K562 (cell line): ENCODE results near the gene POLRMT. TPM values are rescaled to one million over a fixed set of nuclear protein-coding genes. Genes with fewer than 3 reads are reported as not detected.

Experiments
- CREB5 ChIP-seq: fragments of 250-450 bp; sonication (Bioruptor Pico); IDR thresholded peaks from 2 replicates; pipeline ENCODE4 v1.5.0; 2020; ENCODE audit warnings: mild to moderate bottlenecking
- FOXJ2 ChIP-seq: fragments of 200-800 bp; sonication (Bioruptor generic); IDR thresholded peaks from 2 replicates; pipeline ENCODE4 v1.6.1; 2016; ENCODE audit warnings: missing genetic modification characterization, missing compliant biosample characterization
- GTF2A2 ChIP-seq: IDR thresholded peaks from 2 replicates; pipeline ENCODE4 v1.6.1; 2016; ENCODE audit warnings: mild to moderate bottlenecking, missing genetic modification characterization, missing compliant biosample characterization
- HDAC8 ChIP-seq: fragments of 450-650 bp; IDR thresholded peaks from 2 replicates; pipeline ENCODE4 v1.6.1; 2016; ENCODE audit warnings: mild to moderate bottlenecking, missing genetic modification characterization, moderate library complexity, missing compliant biosample characterization
- HNRNPK ChIP-seq: fragments of 200-400 bp; formaldehyde crosslinking; IDR thresholded peaks from one replicate; pipeline ENCODE4 v1.6.1; 2018; ENCODE audit warnings: mild to moderate bottlenecking, low read depth, low read length; ENCODE audit not compliant: poor library complexity, severe bottlenecking
- PHF20 ChIP-seq: fragments of 450-650 bp; IDR thresholded peaks from 2 replicates; pipeline ENCODE4 v1.6.1; 2018; ENCODE audit not compliant: partially characterized antibody
- PHF8 ChIP-seq: fragments of 200-600 bp; sonication (generic); IDR thresholded peaks from 2 replicates; pipeline ENCODE4 v1.6.1; 2012; ENCODE audit warnings: mixed run types, mild to moderate bottlenecking, inconsistent platforms, low read length, moderate library complexity, borderline replicate concordance
- PML ChIP-seq: IDR thresholded peaks from 2 replicates; pipeline ENCODE4 v1.6.1; 2012; ENCODE audit warnings: low read length, inconsistent platforms
- PURB ChIP-seq: sonication (generic); formaldehyde crosslinking; IDR thresholded peaks from 2 replicates; pipeline ENCODE4 v1.9.0; 2021; ENCODE audit warnings: low read depth, mild to moderate bottlenecking, missing genetic modification reagents
- RBFOX2 ChIP-seq: fragments of 200-400 bp; formaldehyde crosslinking; IDR thresholded peaks from 2 replicates; pipeline ENCODE4 v1.6.1; 2017; ENCODE audit warnings: low read depth, mild to moderate bottlenecking, low read length, moderate library complexity
- RBM39 ChIP-seq: fragments of 200-400 bp; formaldehyde crosslinking; optimal IDR thresholded peaks from 2 replicates; pipeline ENCODE3; 2018; ENCODE audit warnings: low read depth, low read length
- U2AF2 ChIP-seq: fragments of 200-400 bp; formaldehyde crosslinking; optimal IDR thresholded peaks from 2 replicates; pipeline ENCODE3; 2017; ENCODE audit warnings: low read depth, mild to moderate bottlenecking, low read length
- ZBTB11 ChIP-seq, 3 experiments: fragments of 200-800 bp in 1 of 3; fragments of 250-450 bp in 1 of 3; fragments of 450-650 bp in 1 of 3; sonication (Bioruptor Pico) in 1 of 3; sonication (Bioruptor generic) in 1 of 3; formaldehyde crosslinking in 1 of 3; IDR thresholded peaks; 2 replicates each; pipeline versions ENCODE4 v1.6.1 to v1.8.0; 2016 to 2022; ENCODE audit warnings: mild to moderate bottlenecking in 2 of 3, missing genetic modification characterization in 2 of 3, missing compliant biosample characterization in 1 of 3, moderate library complexity in 1 of 3
- ZKSCAN3 ChIP-seq: fragments of 250-450 bp; sonication (Bioruptor Pico); IDR thresholded peaks from 2 replicates; pipeline ENCODE4 v1.4.0; 2020
- ZNF354B ChIP-seq: fragments of 250-450 bp; sonication (Bioruptor Pico); IDR thresholded peaks from 2 replicates; pipeline ENCODE4 v1.4.0; 2020
- ZNF395 ChIP-seq: fragments of 200-800 bp; sonication (Bioruptor generic); IDR thresholded peaks from 2 replicates; pipeline ENCODE4 v1.6.1; 2017; ENCODE audit warnings: missing genetic modification characterization, missing compliant biosample characterization
- ZNF507 ChIP-seq: conservative IDR thresholded peaks from 2 replicates; pipeline ENCODE4 v1.6.1; 2017; ENCODE audit warnings: missing genetic modification characterization, missing compliant biosample characterization
- ZNF583 ChIP-seq: fragments of 250-450 bp; sonication (Bioruptor Pico); IDR thresholded peaks from 2 replicates; pipeline ENCODE4 v1.4.0; 2020
- ZNF740 ChIP-seq, 3 experiments: fragments of 200-800 bp in 1 of 3; sonication (Bioruptor generic) in 1 of 3; sonication (generic) in 1 of 3; formaldehyde crosslinking in 1 of 3; IDR thresholded peaks; 2 replicates each; pipeline versions ENCODE4 v1.6.1 to v1.8.0; 2016 to 2022; ENCODE audit warnings: mild to moderate bottlenecking in 2 of 3, missing compliant biosample characterization in 2 of 3, missing genetic modification characterization in 2 of 3, missing genetic modification reagents in 1 of 3
- ZZZ3 ChIP-seq: fragments of 450-650 bp; IDR thresholded peaks from 2 replicates; pipeline ENCODE4 v1.6.1; 2016; ENCODE audit warnings: antibody characterized with exemption, mild to moderate bottlenecking, moderate library complexity
- polyA plus RNA-seq, 8 experiments: library from polyadenylated mRNA; depleted of rRNA in 4 of 8; stranded (reverse) in 5 of 8; unstranded in 3 of 8; fragments of >200 nt; fragmentation: Nextera tagmentation in 2 of 8; fragmentation: Illumina TruSeq in 1 of 8; extraction: Ambion mirVana in 2 of 8; extraction: Trizol in 1 of 8; gene quantifications; 2 replicates each; pipeline versions ENCODE4 v1.2.1 to v1.2.3, GENCODE V29; 2011 to 2014; ENCODE audit warnings: inconsistent platforms in 1 of 8, missing spikeins in 1 of 8
- total RNA-seq, 7 experiments: library from RNA; depleted of rRNA in 6 of 7; stranded (reverse); fragments of >200 nt in 6 of 7; fragmentation: Illumina TruSeq in 2 of 7; extraction: Trizol in 2 of 7; gene quantifications; 2 replicates each; pipeline versions ENCODE4 v1.2.1 to v1.2.3, GENCODE V29; 2011 to 2021; ENCODE audit warnings: low replicate concordance in 1 of 7

The POLRMT gene
- total and polyA plus RNA-seq, 9 of the 15 experiments (the other 6 are each of a cell fraction or from before 2014, with no cell fraction given) = 30.3 to 144 (median 68.0) TPM

DNA sequence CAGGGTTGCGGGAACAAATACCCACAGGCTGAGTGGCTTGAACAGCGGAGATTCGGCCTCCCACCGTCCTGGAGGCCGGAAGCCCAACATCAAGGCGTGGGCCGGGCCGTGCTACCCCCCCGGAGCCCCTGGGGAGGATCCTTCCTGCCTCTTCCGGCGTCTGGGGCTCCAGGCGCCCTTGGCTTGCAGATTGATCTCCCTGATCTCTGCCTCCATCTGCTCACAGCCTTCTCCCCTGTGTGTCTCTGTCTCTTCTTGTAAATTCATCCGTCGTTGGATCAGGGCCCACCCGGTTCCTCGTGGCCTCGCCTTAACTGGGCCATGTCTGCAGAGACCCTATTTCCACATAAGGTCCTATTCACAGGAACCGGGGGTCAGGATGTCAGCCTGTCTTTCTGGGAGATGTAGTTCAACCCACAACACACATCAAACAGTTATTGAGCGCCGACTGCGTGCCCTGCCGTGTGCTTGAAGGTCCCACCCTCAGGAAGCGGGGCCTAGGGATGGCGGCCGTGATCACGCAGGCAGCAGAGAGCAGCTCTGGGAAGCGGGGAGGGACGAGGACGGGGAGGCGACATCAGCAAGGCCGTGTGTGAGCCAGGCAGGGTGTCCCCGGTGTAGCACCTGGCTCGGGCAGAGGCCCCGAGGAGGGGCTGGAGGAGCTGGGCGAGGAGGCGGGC lies 22.4 kb downstream of the POLRMT start (continued):
- no peak for TF ChIP-seq HNRNPK
- 0 out of 2 replicates have a peak, but pooled peaks have one; percentile 20 for TF ChIP-seq HDAC8 (tag)
- TF ChIP-seq PURB (CRISPR knock-in tag) = no peak
- TF ChIP-seq ZZZ3 = no peak
- no peak for TF ChIP-seq ZNF583 (CRISPR knock-in tag)
- peak; percentile 37; the same call in 1 of the 2 replicates for TF ChIP-seq PHF8
- TF ChIP-seq RBFOX2 = peak; percentile 67
- TF ChIP-seq ZKSCAN3 (CRISPR knock-in tag) = no peak
- no peak for TF ChIP-seq U2AF2
- no peak for TF ChIP-seq ZNF740 (CRISPR knock-in tag; IDR thresholded peaks at IDR 0.05)
- no peak for TF ChIP-seq ZNF740 (tag; IDR thresholded peaks at IDR 0.05)
- TF ChIP-seq FOXJ2 (tag) = no peak
- TF ChIP-seq ZBTB11 (CRISPR knock-in tag; IDR thresholded peaks at IDR 0.05) = peak in 2 of 3 experiments; percentile 84 to 94; a peak in 4 of 6 replicates
- TF ChIP-seq PML = no peak
- TF ChIP-seq RBM39 = no peak
- TF ChIP-seq CREB5 (CRISPR knock-in tag) = no peak
- TF ChIP-seq ZNF354B = no peak
- peak; percentile 54; the same call in 1 of the 2 replicates for TF ChIP-seq ZNF395 (CRISPR knock-in tag)
- TF ChIP-seq PHF20 = peak; percentile 54
- no peak for TF ChIP-seq GTF2A2 (tag)
- TF ChIP-seq ZNF507 (tag) = no peak
